Ramos (cell line): Measurements from ENCODE around the gene DLGAP3.
"Not testable (repeated sequence)": the region's sequence is repeated elsewhere in the genome, so short reads cannot be mapped to it uniquely, and the experiment has no call there.

Source experiments
- in situ Hi-C: fragments of 300-500 bp; cut with MboI; formaldehyde crosslinking; loops from one replicate; pipeline ENCODE4 v1.14.3; 2022; ENCODE audit warnings: low sequenced_read_pairs; ENCODE audit not compliant: unreplicated experiment

Gene DLGAP3, protein sequence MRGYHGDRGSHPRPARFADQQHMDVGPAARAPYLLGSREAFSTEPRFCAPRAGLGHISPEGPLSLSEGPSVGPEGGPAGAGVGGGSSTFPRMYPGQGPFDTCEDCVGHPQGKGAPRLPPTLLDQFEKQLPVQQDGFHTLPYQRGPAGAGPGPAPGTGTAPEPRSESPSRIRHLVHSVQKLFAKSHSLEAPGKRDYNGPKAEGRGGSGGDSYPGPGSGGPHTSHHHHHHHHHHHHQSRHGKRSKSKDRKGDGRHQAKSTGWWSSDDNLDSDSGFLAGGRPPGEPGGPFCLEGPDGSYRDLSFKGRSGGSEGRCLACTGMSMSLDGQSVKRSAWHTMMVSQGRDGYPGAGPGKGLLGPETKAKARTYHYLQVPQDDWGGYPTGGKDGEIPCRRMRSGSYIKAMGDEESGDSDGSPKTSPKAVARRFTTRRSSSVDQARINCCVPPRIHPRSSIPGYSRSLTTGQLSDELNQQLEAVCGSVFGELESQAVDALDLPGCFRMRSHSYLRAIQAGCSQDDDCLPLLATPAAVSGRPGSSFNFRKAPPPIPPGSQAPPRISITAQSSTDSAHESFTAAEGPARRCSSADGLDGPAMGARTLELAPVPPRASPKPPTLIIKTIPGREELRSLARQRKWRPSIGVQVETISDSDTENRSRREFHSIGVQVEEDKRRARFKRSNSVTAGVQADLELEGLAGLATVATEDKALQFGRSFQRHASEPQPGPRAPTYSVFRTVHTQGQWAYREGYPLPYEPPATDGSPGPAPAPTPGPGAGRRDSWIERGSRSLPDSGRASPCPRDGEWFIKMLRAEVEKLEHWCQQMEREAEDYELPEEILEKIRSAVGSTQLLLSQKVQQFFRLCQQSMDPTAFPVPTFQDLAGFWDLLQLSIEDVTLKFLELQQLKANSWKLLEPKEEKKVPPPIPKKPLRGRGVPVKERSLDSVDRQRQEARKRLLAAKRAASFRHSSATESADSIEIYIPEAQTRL

DNA sequence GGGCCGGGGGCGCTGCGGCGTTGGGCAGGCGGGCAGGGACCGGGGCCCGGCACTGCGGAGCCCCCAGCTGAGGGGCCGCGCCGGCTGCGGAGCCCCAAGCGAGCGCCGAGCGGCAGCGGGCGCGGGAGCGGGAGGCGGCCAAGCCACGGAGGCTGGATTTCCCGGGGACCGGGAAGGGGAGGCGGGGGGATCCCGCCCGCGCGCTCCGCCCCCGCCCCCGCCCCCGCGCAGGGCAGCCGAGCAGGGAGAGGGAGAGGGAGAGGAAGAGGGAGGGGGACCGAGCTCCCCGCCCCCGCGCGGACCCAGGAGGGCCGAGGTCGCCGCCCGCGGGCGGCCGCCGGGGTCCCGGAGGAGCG is at the start of gene DLGAP3:
DLGAP3 (minus strand) TSS at position 154 of the 356 bp plus-strand sequence. CDS start 24,267 bp downstream, outside the sequence.
- in situ Hi-C loops = no loop called here

DNA sequence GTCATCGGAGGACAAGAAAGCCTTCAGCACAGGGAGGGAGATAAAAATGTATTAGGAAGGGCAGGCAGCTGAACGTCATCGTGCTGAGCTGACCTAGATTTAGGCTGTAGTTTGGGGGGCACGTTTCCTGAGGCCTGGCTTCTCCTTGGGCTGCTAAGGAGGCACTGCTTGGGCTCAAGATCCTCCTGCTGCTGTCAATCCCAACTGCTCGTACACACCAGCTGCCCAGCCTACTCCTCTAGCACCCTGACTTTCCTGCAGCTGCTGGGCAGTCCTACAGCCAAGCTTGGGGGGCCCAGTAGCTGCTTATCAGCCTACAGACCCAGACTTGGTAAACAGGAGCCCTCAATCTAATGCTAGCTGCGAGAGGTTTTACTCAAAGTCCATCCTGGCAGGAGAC is 49.5 kb upstream of the DLGAP3 start:
- in situ Hi-C loops = no loop called here

- in situ Hi-C loops = no loop called here
Measured at GRCh38 chr1:34977858-34978257, 48.4 kb upstream of the DLGAP3 start.

DNA sequence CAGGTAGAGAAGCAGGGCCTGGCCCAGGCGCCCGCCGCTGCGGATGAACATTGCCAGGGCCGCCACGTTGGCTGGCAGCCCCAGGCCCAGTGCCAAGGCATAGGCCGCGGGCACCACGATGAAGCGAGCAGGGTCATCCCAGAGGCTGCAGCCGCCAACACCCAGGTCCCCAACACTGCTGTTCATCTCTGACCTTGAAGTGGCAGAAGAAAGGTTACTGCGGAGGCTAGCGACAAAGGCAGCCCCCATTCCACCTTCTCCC is 47.7 kb upstream of the DLGAP3 start:
- in situ Hi-C loops = no loop called here

DNA sequence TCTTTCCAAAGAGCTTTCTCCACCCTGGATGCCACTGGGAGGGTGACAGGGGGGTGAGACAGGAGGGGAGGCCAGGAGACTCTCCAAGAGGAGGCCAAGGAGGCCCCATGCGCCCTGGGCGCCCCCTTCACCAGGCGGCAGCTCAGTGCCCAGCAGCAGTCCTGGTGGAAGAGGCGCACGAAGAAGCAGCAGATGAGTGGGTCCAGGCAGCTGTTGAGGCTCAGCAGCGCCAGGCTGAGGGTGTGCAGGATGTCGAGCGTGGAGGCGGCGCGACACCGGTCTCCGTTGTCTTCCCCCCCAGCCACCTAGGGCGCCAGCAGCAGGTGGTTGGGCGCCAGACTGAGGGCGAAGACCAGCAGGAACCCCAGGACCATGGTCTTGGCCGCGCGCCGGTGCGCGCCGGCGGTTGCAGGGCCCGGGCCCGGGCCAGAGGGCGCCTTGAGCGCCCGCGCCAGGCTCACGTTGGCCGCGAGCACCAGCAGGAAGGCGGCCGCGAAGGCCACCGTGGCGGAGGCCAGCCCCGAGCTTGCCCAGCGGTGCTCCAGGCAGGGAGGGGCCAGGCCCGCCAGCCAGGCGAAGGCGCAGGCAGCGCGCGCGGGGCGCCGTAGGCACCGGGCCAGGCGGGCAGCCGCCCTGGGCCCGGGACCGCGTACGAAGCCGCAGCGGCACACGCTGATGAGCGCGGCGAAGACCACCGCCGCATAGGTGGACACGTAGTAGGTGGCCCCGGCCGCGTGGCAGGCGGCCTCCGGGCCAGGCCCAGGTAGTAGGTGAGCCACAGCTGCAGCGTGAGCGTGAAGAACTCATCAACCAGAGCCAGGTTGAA is 47.1 kb upstream of the DLGAP3 start:
- in situ Hi-C loops = no loop called here

- in situ Hi-C loops = no loop called here
Measured at GRCh38 chr1:34975771-34976170, 46.3 kb upstream of the DLGAP3 start.

GRCh38 chr1:34975338-34975737 is 45.9 kb upstream of the DLGAP3 start:
- in situ Hi-C loops = no loop called here

GRCh38 chr1:34974626-34975025 is 45.2 kb upstream of the DLGAP3 start:
- in situ Hi-C loops = no loop called here

GRCh38 chr1:34973326-34973725 is 43.9 kb upstream of the DLGAP3 start:
- in situ Hi-C loops = no loop called here

DNA sequence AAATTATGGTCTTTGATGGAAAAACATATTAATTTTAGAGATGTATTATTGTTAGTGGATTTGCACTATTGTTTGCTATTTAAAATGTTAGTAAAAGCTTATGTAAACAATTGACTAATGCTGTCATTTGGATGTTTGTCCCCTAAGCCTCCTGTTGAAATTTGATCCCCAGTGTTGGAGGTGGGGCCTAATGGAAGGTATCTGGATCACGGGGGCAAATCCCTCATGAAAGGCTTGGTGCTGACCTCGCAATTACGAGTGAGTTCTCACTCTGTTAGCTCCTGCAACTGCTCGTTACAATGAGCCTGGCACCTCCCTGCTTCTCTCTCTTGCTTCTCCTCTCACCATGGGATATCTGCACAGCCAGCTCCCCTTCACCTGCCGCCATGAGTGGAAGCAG is 41.4 kb upstream of the DLGAP3 start:
- in situ Hi-C loops = no loop called here

DNA sequence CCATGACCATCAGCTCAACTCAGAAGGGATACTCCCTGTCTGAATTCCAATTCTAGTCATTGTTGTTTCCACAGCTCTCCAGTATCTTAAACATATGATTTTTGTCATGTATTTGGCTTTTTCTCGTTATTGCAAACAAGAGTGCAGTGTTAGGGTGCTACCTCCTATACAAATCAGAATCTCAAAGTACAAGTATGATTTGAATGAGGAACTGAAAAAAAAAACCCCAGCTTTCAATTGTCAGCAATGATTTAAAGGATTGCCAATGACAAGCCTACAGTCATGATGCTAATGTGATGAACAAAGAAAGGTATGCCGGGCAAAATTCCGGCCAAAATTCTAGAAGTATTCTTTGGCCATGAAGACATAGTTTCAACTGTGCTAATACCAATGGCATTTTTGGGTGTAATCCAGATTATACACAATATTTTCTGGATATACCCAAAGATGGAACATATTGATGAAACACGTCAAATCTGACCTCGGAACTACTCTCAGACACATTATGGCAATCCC is 40.8 kb upstream of the DLGAP3 start:
- in situ Hi-C loops = no loop called here

DNA sequence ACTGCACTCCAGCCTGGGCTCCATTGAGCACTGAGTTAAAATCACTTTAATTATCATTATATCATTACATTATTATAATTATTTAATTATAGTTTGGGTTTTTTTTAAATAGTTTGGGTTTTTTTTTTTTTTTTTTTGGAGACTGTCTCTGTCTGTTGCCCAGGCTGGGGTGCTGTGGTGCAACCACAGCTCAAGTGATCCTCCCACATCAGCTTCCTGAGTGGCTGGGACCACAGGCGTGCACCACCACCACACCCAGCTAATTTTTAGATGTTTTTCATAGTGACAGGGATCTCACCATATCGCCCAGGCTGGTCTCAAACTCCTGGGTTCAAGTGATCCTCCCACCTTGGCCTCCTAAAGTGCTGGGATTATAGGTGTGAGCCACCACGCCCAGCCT is 38.8 kb upstream of the DLGAP3 start:
- in situ Hi-C loops = not testable (repeated sequence)

DNA sequence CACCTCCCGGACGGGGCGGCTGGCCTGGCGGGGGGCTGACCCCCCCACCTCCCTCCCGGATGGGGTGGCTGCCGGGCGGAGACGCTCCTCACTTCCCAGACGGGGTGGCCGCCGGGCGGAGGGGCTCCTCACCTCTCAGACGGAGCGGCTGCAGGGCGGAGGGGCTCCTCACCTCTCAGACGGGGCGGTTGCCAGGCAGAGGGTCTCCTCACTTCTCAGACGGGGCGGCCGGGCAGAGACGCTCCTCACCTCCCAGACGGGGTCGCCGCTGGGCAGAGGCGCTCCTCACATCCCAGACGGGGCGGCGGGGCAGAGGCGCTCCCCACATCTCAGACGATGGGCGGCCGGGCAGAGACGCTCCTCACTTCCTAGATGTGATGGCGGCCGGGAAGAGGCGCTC is 38.2 kb upstream of the DLGAP3 start:
- in situ Hi-C loops = not testable (repeated sequence)

GRCh38 chr1:34965597-34965996 is 36.1 kb upstream of the DLGAP3 start:
- in situ Hi-C loops = no loop called here

- in situ Hi-C loops = no loop called here
Measured at GRCh38 chr1:34950428-34950827, 21.0 kb upstream of the DLGAP3 start.

DNA sequence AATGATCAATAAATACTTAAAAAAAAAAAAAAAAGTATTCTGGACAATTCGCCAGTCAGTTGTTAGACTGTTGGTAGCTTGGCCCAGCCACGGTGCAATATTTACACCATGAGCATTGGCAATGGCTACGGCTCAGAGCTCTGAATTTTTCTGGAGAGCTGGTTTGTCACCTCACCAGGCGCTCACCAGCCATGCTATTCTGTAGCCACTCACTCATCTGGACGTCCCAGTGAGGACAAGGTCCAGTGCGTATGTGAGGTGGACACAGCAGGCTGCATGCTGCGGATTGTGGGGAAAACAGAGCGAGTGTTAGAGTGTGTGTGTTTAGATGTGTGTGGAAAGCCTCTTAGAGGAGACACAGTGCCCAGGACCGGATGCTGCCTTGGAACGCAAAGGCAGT is 19.3 kb upstream of the DLGAP3 start:
- in situ Hi-C loops = not testable (repeated sequence)

- in situ Hi-C loops = not testable (repeated sequence)
Measured at GRCh38 chr1:34947641-34948314, 18.3 kb upstream of the DLGAP3 start.

DNA sequence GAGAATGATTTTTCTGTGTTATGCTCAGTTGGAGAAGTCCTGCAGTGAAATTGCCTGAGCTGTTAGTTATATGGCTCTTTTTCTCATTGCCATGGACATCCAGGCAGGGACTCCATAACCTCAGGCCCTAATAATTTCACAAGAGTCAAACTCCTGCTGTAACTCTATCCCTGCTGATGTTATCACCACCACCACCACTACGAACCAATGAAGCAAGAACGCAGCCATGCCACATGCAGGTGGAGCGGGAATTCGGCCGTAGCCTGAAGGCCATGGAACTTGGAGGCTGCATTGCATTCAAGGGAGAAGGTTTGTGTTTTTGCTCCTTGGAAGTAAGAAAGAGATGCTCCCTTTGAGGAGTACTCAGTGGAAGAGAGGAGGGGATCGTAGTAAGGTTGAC is 16.8 kb upstream of the DLGAP3 start:
- in situ Hi-C loops = no loop called here

DNA sequence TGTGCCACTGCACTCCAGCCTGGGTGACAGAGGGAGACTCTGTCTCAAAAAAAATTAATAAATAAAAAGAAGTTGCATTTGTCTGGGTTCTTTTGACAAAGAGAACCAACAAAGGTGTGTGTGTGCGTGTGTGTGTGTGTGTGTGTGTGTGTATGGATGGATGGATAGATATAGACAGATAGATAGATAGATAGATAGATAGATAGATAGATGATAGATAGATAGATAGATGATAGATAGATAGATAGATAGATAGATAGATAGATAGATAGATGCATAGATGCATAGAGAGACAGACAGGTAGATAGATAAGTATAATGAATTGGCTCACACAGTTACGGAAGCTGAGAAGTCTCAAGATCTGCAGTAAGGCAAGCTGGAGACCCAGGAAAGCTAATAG is 12.3 kb upstream of the DLGAP3 start:
- in situ Hi-C loops = not testable (repeated sequence)

- in situ Hi-C loops = no loop called here
Measured at GRCh38 chr1:34930702-34931071, 1.2 kb upstream of the DLGAP3 start.
